Skin of body (tissue), 2 donors: ENCODE results near the gene OR52E5. TPM values are rescaled to one million over a fixed set of nuclear protein-coding genes. Genes with fewer than 3 reads are reported as not detected.

Source experiments
- DNase-seq: peaks from one replicate; lab custom pipeline; 2025; lab: John Stamatoyannopoulos, UW
- total RNA-seq: library from RNA; depleted of rRNA; stranded (reverse); fragments of >200 nt; gene quantifications from one replicate; pipeline ENCODE4 v1.2.3, GENCODE V29; 2014

The OR52E5 gene
- total RNA-seq = not detected

DNA sequence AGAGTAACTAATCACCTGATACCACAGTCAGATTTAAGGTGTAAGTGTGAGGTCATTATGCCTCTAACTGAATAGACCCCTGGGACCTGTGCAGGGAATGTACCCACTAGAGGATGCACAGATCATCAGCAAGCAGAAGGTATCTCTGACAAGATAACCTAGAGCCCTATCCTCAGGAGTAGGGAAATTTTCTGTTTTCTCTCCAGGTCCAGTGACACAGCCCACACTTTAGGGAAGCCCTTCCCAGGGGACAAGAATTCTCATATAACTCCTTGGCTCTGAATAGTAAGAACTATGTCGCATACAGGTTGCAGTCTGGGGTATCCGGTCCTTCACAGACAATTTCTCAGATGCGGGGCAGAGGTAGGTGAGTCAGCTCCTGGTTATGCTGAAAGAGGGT is at the start of gene OR52E5:
Gene OR52E5 (plus strand): TSS at position 301 of the 400 bp plus-strand sequence. CDS start 7,569 bp downstream, outside the sequence.
- no peak for DNase-seq

- no peak for DNase-seq
Observed at GRCh38 chr11:5846701-5847100, 46.3 kb upstream of the OR52E5 start.

- no peak for DNase-seq
Observed at GRCh38 chr11:5847711-5848110, 45.3 kb upstream of the OR52E5 start.

- no peak for DNase-seq
Observed at GRCh38 chr11:5851002-5851401, 42.0 kb upstream of the OR52E5 start.

DNA sequence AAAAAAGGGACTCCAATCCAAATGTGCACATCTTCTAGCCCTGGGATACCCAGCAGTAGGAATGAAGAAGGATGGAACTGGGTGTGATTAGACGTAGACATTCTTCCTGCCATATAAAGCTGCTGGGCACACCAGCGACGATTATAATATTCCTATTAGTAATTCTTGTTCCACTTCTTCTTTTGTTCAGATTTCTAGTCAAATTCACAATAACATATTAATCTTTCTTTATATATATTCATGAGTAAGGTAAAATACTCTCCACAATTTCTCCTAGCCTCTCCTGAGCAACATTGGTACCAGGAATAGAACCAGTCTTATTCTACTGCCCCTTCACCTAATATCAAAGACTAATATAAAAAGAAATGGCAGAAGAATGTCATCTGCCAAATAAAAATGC is 35.4 kb upstream of the OR52E5 start, which contains the start of gene OR52E8:
Gene OR52E8 (minus strand): TSS at position 101 of the 400 bp plus-strand sequence. CDS start 0 bp downstream, at position 101.
- DNase-seq = no peak

- no peak for DNase-seq
Observed at GRCh38 chr11:5865826-5866225, 27.2 kb upstream of the OR52E5 start.

DNA sequence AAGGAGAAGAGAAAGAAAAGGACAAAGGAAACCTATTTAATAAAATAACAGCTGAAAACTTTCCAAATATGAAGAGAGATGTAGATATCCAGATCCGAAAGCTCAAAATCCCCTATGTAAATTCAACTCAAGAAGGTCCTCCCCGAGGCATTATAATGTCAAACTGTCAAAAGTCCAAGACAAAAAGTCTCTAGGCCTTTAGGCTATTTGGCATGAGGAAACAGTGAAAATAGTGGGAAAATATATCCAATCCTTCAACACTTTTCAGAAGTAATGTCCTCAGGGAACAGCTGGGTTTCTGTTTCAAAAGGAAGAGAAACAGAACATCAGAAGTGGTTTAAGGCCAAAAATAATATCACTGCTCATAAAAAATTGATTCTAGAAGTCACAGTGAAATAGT is 14.4 kb upstream of the OR52E5 start:
- no peak for DNase-seq

GRCh38 chr11:5880329-5880728 is 12.7 kb upstream of the OR52E5 start, which contains the start of gene OR52E4:
Gene OR52E4 (plus strand): TSS chr11:5880629. CDS start chr11:5884293, 3,664 bp downstream.
- DNase-seq = no peak

- no peak for DNase-seq
Observed at GRCh38 chr11:5881756-5882155, 11.3 kb upstream of the OR52E5 start.

DNA sequence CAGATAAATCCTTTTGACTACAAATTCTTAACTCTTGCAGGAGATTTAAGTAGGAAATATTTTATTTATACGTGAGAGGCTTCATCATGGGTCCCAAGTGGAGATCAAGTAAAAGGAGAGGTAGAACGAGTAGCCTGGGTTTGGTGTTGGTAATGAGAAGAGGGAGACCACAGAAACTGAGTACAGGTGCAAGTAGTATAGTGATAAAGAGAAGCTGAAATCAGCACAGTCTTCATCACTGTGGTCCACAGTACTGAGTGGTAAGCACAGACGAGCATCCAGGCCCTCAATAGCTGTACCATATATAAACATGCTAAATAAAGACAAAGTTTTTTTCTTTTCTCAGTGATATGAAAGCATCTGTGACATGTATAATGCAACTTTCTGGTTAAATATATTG is 5.8 kb upstream of the OR52E5 start:
- DNase-seq = no peak

DNA sequence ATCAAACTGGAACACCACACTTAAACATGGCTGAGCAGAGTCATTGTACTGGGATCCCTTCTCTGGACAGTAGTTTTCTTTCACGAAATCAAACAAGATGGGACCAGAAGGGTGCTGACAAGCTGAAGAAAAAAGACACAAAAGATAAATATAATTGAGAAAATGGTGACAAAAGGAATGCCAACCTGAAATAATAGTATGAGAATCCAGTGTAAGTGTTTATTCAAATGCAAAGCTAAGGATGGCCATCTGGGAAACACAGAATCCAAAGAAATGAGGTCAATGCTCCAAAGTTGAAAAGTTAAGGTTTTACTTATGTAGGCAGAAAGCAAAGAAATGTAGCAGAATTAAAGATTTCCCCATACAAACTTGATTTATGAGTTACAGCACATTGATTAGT is 5.3 kb upstream of the OR52E5 start:
- no peak for DNase-seq

- no peak for DNase-seq
Observed at GRCh38 chr11:5891216-5891800, 1.7 kb upstream of the OR52E5 start.

DNA sequence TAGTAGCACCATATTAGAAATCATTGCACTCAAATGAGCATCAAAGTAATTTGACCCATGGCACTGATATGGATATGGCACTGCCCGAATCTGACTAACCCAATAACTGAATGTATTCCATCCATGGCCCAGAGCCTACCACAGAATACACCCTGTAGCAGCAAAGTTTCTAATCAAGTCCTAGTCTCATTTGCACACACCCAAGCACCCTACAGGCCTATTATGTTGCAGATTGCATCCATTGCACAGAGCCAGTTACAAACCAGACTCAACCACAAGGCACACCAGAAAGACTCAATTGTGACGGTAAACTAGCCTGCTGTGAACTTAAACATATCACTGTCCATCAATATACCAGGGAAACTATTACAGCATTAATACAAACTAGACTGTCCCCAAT is 6.5 kb downstream of the OR52E5 start:
- no peak for DNase-seq

DNA sequence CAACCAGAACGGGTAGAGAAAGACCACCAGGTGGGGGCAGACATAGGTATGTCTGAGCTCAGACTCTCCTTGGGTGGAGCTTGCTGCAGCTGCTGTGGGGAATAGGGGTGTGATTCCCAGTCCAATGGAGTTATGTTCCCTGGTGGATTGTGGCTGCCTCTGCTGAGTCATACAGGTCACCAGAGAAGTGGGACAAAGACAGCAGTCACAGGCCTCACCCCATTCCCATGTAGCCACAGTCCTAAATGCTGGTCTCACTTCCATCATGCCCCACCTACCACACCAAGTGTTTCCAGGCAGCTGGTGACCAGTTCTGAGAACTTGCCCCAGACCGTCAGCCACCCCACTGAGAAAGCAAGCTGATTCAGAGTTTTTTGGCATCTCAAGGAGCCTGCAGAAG is 17.5 kb downstream of the OR52E5 start:
- DNase-seq = no peak

DNA sequence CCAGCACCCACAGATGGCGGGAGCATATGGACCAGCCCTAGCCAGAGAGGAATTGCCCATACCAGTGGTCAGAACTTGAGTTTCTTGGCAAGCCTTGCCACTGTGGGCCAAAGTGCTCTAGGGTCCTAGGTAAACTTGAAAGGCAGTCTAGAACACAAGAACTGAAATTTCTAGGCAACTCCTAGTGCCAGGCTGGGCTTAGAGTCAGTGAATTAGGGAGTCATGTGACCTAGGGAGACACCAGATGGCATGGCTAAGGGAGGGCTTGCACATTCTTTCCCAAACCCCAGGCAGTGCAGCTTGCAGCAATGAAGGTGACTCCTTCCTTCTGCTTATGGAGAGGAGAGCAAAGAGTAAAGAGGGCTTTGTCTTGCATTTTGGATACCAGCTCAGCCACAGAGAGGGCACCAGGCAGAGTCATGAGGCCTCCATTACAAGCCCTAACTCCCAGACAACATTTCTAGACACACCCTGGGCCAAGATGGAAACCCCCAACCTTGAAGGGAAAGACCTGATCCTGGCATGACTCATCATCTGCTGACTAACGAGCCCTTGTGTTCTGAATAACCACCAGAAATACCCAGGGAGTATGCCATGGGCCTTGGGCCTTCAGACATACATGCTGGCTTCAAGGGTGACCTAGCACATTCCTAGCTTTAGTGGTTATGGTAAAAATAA is 29.9 kb downstream of the OR52E5 start:
- DNase-seq = no peak

- no peak for DNase-seq
Observed at GRCh38 chr11:5923427-5923776, 30.4 kb downstream of the OR52E5 start.

- no peak for DNase-seq
Observed at GRCh38 chr11:5923794-5924193, 30.8 kb downstream of the OR52E5 start.

- DNase-seq = no peak
Observed at GRCh38 chr11:5928271-5928670, 35.3 kb downstream of the OR52E5 start.

- DNase-seq = no peak
Observed at GRCh38 chr11:5928811-5929210, 35.8 kb downstream of the OR52E5 start.

DNA sequence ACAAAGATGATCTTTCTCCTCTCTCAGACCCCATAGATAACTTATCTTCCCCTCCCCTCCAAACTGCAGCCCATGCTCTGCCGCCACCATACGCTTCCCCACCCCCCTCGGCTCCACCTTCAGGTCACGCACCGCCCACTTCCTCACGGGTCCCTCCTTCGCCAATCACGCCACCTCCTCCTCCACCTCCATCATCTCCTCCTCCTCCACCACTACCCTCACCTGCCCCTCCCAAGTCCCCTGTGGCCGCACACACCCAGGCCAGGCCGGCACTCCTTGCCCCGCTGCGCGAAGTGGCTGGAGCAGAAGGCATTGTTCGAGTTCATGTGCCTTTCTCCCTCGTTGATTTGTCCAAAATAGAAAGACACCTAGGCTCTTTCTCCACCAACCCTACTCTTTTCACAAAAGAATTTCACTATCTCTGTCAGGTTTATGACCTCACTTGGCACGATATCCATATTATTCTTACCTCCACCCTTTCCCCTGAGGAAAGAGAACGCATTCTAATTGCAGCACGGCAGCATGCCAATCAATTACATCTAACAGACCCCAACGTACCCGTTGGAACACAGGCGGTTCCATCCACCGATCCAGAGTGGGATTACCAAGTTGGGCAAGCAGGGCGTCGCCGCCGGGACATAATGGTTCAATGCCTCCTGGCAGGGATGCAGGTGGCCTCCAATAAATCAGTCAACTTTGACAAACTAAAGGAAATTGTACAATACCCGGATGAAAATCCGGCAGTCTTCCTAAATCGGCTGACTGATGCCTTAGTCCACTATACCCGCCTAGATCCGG is 36.8 kb downstream of the OR52E5 start:
- DNase-seq = no peak

GRCh38 chr11:5930614-5931013 is 37.6 kb downstream of the OR52E5 start:
- DNase-seq = no peak

DNA sequence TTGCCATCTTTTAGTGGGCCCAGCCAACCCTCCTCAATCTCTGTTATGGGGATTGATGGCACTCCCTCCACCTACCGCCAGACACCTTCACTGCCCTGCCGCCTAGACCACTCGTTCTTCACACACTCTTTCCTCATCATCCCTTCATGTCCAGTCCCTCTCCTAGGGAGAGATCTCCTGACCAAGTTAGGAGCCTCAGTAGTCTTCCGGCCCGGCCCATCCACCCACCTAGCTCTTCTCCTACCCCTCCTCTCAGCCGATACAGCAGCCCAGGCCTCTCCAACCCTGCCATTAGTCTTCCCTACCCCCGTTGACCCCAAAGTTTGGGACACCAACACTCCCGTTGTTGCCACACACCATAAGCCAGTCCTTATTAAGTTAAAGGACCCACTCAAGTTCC is 38.1 kb downstream of the OR52E5 start:
- DNase-seq = no peak
